ENCODE measurements around the gene MAG. TPM values are rescaled to one million over a fixed set of nuclear protein-coding genes. Genes with fewer than 3 reads are reported as not detected.

Gene MAG
- total and polyA plus RNA-seq, 2 of the 8 experiments (the other 6 are each of a cell fraction or from before 2014, with no cell fraction given), result 0.20 to 1.3 TPM

DNA sequence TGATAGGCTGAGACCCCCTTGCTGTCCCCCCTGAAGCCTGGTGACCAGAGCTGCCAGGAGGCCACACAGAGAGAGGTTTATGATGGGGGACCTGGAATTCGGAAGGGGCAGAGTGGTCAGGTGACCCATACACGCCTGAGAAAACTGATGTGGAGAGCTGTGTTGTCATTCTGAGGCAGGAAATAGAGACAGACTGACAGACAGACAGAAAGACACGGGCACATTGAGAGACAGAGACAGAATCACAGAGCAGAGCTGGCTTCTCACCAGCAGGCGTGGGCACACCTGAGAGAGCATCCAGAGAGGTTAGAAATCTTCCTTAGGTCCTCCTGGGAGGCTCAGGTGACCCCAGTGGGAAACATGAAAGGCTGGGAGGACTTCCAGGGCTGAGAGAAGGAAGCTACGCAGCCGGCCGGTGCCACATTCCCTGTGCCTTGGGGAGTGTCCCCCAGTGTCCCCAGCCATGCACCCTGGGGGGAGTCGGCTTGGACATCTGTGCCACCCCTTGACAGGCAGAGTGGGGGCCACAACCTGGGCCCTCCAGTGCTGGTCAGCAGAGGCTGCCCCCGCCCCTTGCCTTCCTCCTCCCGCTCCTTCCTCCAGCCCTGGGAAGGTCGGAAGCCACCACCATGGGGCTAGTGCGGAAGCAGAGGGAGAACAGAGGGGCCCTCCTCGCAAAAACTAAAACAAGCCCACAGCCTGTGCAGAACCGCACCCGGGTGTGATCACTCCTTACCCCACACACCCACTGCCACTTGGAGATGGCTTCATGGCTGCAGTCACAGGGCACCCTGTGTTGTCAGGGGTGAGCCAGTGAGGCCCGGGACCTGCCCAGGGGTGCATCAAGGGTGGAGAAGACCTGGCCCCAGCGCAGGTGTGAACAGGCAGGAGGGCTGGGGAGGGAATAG lies 57.9 kb downstream of the MAG start (continued):
- no peak for TF ChIP-seq ZNF274 (IDR thresholded peaks at IDR 0.05; ENCODE audit: borderline replicate concordance, extremely low read depth, low read length)
- TF ChIP-seq JUND (IDR thresholded peaks at IDR 0.05; ENCODE audit: low read length), result no peak
- no peak for TF ChIP-seq CTCF (IDR thresholded peaks at IDR 0.05; ENCODE audit: control extremely low read depth in 1 of 3, insufficient read depth in 1 of 3, low read depth in 1 of 3, low read length in 3 of 3)
- TF ChIP-seq, protein P1, sequence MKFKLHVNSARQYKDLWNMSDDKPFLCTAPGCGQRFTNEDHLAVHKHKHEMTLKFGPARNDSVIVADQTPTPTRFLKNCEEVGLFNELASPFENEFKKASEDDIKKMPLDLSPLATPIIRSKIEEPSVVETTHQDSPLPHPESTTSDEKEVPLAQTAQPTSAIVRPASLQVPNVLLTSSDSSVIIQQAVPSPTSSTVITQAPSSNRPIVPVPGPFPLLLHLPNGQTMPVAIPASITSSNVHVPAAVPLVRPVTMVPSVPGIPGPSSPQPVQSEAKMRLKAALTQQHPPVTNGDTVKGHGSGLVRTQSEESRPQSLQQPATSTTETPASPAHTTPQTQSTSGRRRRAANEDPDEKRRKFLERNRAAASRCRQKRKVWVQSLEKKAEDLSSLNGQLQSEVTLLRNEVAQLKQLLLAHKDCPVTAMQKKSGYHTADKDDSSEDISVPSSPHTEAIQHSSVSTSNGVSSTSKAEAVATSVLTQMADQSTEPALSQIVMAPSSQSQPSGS (IDR thresholded peaks at IDR 0.05; ENCODE audit: low read length), result no peak
- TF ChIP-seq GTF2F1 (IDR thresholded peaks at IDR 0.05; ENCODE audit: borderline replicate concordance, low read depth, low read length), result no peak
- no peak for TF ChIP-seq TBP (IDR thresholded peaks at IDR 0.05; ENCODE audit: low read depth, low read length)
- TF ChIP-seq TAF7 (optimal IDR thresholded peaks at IDR 0.05; ENCODE audit: borderline replicate concordance, low read depth, low read length), result no peak

Data from H1 (cell line).